LHCN-M2 (cell line): ENCODE measurements around the gene CEP112. TPM values are rescaled to one million over a fixed set of nuclear protein-coding genes. Genes with fewer than 3 reads are reported as not detected.

Experiments
- DNase-seq: peaks from one replicate; pipeline ENCODE4 v3.0.0-alpha.2; 2012; ENCODE audit warnings: low read depth
- total RNA-seq: library from RNA; depleted of rRNA; stranded (reverse); fragments of >200 nt; gene quantifications from 2 replicates; pipeline ENCODE4 v1.2.3, GENCODE V29; 2014

CEP112 gene
- total RNA-seq, 1 experiment from 2014 or later, result 37.2 TPM

DNA sequence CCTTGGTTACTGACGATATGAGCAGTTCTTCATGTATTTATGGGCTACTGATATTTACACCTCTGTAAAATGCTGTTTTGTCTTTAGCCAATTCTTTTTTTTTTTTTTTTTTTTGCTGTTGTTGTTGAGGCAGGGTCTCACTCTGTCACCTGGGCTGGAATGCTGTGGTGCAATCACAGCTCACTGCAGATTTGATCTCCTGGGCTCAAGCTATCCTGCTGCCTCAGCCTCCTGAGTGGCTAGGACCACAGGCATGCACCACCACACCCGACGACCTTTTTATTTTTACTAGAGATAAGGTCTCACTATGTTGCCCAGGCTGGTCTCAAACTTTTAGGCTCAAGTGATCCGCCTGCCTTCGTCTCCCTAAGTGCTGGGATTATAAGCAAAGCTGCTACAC is 405.5 kb downstream of the CEP112 start:
- no peak for DNase-seq

- peak; percentile 94 for DNase-seq
These were observed 406.8 kb downstream of the CEP112 start for GRCh38 chr17:65785109-65785508.

DNA sequence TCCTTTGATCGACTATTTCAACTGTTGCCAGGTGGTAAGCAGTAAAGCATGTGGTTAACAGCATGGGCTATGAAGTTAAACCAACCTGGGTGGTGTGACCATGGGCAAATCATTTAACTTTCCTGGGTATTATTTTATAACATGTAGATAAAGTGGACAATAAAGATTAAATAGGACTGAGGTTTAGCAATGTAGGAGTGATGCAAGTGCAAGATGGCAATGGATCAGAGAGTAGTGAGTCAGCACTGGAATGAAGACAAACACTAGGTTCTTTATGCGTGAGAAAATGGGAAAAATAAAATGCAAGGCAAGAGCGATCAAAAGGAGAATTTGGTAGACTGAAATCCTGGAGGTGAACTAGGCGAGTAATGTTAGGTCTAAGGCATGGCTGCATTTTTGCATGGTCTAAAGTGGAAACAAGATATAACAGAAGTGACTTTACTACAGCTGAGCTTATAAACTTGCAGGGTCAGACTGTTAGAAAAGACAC is 408.0 kb downstream of the CEP112 start:
- DNase-seq, result peak; percentile 84

- DNase-seq, result peak; percentile 29
These were observed 409.7 kb downstream of the CEP112 start for GRCh38 chr17:65782104-65782706.

DNA sequence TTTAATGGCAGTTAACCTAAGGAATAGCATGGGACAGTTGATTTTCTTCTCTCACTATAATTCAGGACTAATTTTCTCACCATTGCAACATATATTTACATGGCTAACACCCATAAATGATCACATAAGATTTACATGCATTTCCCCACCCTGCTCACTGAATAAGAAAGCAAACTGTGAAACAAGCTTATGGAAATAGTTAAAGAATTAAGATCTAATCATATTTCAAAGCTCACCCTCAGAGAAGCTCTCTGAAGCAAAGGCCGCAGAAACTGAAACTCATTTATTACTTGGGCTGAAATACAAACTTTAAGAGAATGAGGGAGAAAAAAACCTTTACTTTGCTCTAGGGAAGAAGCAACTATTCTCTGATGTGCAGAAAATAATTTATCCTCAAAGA is 411.8 kb downstream of the CEP112 start:
- no peak for DNase-seq

DNA sequence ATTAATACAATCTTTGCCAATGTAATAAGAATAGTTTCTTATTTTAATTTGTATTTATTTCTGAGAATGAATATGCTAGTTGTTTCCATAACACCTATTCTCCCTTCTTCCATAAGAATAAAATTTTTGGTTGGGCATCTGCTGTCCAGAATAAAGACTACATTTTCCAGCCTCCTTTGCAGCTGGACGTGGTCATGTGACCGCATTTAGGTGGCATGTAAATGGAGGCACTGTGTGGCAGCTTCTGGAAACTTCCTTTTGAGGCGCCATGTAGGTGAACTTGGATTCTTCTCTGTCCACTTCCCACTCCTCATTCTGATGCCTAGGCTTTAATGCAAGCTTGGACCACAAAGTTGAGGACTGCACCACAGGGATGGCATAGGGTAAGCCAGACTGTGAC is 415.0 kb downstream of the CEP112 start:
- no peak for DNase-seq

DNA sequence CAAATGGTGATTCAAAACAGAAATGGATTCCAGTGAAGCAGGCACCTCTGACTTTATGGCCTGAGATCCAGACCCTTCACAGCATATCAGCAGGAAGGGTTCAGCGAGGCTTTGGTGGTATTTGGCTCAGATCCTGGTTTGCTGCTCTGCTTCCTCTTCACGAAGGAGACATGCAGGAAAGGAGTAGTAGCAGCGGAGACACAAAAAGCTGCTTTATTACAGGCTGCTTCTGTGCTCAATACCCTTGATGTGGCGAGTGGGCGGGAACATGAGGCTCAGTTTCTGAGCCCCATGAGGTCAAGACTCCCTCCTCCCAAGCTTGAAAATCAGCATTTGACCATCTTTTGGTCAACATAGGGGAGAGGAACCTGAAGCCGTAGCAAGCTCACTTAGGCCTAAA is 417.1 kb downstream of the CEP112 start:
- no peak for DNase-seq

DNA sequence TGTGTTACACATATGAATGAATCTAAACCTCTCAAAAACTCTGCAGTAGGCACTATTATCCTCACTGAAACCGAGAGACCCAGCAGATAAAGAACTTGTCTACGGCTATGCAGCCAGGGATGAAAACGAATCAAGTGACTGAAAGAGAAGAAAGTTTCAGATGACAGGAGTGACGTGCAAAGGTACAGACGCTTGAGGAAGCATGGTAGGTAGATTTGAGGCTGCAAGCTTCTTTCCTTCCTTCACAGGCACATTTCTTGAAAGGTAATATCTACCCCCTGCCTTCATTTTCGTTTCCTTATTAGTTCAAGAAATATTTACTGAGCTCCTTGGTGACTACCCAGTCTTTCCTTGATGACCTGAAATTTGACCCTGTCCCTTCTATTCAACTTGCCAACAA is 418.9 kb downstream of the CEP112 start:
- DNase-seq, result no peak

- DNase-seq, result no peak
These were observed 420.2 kb downstream of the CEP112 start for GRCh38 chr17:65771704-65772103.

GRCh38 chr17:65763786-65764185 is 428.1 kb downstream of the CEP112 start:
- no peak for DNase-seq

DNA sequence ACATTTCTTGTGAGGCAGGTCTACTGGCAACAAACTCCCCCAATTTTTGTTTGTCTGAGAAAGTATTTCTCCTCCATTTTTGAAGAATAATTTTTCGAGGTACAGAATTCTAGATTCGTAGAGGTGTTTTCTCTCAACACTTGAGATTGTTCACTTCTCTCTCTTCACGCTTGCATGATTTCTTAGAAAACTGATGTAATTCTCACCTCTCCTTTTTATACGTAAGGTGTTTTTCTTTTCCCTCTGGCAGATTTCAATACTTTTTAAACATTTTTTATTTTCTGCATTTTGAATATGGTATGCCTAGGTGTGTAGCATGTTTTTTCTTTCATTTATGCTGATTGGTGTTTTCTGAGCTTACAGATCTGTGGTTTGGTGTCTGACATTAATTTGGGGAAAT is 429.0 kb downstream of the CEP112 start:
- no peak for DNase-seq

GRCh38 chr17:65759532-65759931 is 432.4 kb downstream of the CEP112 start:
- DNase-seq, result no peak

GRCh38 chr17:65756760-65757159 is 435.2 kb downstream of the CEP112 start:
- DNase-seq, result no peak

- no peak for DNase-seq
These were observed 436.1 kb downstream of the CEP112 start for GRCh38 chr17:65755799-65756198.

DNA sequence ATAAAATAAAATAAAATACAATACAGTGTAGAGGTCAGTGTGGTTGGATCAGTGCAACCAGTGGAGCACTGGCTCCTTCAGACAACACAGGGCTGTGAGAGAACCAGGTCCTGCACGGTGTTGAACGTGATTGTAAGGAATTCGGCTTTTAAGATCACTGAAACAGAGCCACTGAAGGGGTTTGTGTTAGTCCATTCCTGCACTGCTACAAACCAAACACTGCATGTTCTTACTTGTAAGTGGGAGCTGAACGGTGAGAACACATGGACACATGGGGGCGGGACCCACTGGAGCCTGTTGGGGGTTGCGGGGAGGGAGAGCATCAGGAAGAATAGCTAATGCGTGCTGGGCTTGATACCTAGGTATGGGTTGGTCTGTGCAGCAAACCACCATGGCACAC is 437.3 kb downstream of the CEP112 start:
- DNase-seq, result no peak

DNA sequence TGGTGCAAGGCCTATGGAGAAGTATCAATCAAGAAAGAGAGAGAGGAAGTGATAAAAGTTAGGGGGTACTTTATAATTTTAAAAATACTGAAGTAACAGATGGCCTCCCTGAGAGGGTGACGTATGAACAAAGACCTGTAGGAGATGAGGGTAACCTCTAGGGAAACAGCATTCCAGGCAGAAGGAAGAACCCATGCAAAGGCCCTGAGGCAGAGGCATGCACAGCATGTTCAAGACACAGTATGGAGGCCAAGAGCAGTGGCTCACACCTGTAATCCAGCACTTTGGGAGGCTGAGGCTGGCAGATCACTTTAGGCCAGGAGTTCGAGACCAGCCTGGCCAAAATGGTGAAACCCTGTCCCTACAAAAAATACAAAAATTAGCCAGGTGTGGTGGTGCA is 437.9 kb downstream of the CEP112 start:
- DNase-seq, result no peak

GRCh38 chr17:65753348-65753747 is 438.6 kb downstream of the CEP112 start:
- DNase-seq, result no peak

GRCh38 chr17:65751263-65751662 is 440.7 kb downstream of the CEP112 start:
- DNase-seq, result no peak

DNA sequence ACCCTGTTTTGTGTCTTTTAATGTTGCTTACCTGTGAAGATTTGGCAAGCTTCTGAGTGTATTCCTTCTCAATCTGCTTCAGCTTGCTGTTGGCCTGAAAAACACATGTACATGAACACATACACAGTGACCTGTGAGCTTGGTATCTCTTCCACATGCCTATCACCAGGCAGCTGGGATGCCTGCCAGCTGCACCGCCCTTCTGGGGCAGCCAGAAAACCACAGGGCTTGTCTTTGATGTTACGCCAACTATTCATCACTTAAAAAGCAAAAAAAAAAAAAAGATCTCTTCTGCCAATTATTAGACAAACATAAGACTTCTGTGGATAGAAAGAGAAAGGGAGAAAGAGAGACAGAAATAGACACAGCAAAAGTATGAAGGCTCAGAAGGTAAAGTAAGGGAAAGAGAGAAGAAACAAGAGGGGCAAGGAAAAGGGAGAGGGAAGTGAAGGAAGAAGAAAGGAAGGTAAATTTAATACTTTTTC is 441.3 kb downstream of the CEP112 start:
- DNase-seq, result peak; percentile 96

- no peak for DNase-seq
These were observed 441.8 kb downstream of the CEP112 start for GRCh38 chr17:65750166-65750565.

- peak; percentile 18 for DNase-seq
These were observed 442.5 kb downstream of the CEP112 start for GRCh38 chr17:65749479-65749878.

DNA sequence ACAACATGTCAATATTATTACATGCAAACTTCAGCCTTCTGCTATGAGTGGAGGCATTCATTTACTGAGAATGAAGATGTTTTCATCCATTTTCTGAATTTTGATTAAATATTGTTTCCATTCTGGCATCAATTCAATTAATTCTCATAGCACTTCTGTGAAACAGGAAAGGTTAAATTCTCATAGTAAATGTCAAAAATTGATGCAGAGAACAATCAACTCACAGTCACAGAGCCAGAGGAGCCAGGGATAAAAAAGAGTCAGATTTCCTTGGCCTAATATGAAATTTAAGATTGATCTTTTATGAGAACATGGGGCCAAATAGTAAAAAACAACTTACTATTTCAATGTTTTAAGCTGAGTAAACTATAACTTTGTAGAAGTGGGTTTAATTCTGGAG is 446.7 kb downstream of the CEP112 start:
- DNase-seq, result no peak

DNA sequence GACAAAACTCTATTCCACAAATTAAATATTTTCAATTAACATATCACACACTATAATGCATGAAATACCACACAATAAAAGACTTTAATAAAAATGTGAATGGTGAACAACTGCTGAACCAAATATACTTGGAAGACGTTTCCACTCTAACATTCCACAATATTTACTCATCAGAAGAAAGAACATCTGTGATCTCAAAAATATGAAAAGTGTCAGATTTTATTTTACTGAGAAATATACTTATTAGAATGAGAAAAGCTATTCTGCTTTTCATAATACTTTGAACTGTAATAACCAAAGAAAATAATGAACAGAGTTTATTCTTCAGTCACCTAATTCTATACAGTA is 448.7 kb downstream of the CEP112 start:
- peak; percentile 67 for DNase-seq
